HTR-8/SVneo (cell line): Measurements from ENCODE around the gene NUDCD2.
"Not testable (repeated sequence)": the region's sequence is repeated elsewhere in the genome, so short reads cannot be mapped to it uniquely, and the experiment has no call there.

ENCODE experiments used
- DNase-seq: peaks from one replicate; pipeline ENCODE4 v3.0.0; 2011; ENCODE audit warnings: low spot score, mixed read lengths; ENCODE audit not compliant: insufficient read length
- FAIRE-seq: peaks from 2 replicates; lab custom pipeline; 2011; peaks lifted over from hg19 to GRCh38; lab: Jason Lieb, UNC

The NUDCD2 gene

GRCh38 chr5:163473635-163474243, 13.8 kb upstream of the NUDCD2 start:
- DNase-seq (no peak), FAIRE-seq (no peak)

DNA sequence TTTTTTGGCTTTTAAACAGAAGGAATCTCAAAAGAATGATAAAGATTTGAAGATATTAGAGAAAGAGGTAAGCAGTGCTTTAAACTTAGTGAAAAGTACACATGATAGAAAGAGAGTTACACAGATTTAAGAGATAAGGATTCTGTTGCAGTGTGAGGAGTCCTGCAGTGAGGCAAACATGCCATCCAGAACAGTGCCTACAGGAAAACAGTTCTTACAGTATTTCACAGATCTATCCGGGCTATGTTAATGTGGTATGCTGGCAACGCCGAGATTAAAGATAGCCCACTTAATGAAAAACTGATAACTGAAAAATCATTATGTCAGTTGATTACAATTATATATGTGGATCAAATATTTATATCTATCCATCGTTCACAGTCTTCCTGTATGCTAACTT, 7.8 kb upstream of the NUDCD2 start:
- DNase-seq = no peak
- no peak for FAIRE-seq

- no peak for FAIRE-seq
- DNase-seq = no peak
Measured at GRCh38 chr5:163463063-163463435, 3.1 kb upstream of the NUDCD2 start.

DNA sequence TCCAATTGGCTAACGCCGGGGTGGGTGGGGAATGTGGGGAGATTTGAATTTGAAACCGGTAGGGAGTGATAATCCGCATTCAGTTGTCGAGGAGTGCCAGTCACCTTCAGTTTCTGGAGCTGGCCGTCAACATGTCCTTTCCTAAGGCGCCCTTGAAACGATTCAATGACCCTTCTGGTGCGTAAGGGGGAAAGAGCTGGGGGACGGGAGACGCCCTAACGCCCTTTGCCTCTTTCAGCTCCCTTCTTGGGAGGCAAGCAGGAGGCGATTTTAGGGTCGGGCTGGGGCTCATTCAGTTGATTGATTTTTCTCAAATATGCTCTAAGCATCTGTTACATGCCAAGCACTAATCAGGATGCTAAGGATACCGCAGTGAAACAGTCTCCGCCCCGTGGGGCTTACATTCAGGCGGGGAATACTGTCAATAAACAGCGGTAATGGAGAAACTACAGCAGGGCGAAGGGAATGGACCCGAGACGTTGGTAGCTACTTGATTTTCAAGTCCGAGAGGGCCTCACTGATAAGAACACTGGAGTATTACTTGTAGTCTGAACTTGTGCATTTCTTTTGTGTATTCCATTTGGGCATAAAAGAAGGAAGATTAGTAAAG, 765 bp upstream of the NUDCD2 start, which contains the start of gene HMMR:
Gene HMMR, plus strand, starts transcription at position 71 of the 610 bp plus-strand sequence. Its CDS starts 61 bp downstream, at position 132.
- FAIRE-seq = peak; percentile 20
- DNase-seq = no peak

GRCh38 chr5:163459462-163459818, 462 bp downstream of the NUDCD2 start:
- FAIRE-seq (no peak), DNase-seq (no peak)

DNA sequence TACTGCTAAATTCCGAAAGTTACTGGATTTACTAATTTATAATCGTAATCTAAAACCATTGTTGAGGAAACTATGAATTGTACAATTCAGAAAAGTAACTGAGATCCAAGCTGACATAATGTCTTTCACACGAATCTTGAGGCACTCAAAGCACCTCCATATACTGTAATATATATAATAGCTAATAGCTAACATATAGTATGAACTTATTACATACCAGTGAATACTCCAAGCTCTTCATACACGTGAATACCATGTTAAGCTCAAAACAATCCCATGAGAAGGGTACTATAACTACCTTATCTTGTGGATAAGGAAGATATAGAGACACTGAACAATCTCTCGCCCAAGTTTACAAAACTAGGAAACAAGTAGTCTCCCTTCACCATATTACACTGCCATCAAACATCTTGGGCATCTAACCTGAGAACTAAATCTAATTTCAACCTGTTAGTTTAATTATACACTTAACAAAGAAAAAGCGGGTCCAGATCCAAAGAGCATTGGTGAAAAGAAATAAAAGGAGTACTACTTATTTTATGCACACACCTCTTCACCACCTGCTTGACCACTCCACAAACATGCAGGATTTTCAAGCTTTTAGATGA, 1.0 kb downstream of the NUDCD2 start:
- no peak for FAIRE-seq
- DNase-seq = no peak

- FAIRE-seq = no peak
- no peak for DNase-seq
Measured at GRCh38 chr5:163456840-163457239, 3.1 kb downstream of the NUDCD2 start.

DNA sequence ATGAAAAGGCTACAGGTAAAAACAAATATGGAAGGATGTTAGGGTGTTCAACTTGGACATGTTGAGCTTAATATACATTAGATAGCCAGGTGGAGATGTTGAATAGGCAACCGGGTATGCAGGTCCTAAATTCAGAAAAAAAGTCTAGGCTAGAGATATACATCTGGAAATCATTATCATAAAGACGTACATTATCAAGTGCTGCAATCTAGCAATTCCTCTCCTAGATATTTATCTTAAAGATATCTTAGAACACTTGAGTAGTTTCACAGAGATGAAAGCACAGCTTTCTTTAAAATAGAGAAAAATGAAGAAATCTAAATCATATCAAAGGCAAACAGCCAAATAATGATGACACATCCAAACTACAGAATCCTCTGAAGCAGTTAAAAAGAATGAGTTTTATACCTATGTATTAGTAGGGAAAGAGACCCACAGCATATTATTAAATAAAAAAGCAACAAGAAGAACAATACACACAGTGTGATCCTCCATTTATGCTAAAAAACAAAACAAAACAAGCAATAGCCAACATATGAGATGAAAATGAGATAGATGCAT, 3.8 kb downstream of the NUDCD2 start:
- no peak for DNase-seq
- no peak for FAIRE-seq

DNA sequence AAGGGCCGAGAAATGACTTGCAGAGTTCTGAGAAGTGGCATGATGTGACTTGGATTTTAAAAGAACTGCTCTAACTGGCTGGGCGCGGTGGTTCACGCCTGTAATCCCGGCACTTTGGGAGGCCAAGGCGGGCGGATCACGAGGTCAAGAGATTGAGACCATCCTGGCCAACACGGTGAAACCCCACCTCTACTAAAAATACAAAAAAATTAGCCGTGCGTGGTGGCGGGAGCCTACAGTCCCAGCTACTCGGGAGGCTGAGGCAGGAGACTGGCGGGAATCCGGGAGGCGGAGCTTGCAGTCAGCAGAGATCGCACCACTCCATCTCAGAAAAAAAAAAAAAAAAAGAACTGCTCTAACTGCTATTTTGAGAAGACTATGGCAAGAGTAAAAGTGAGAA, 4.5 kb downstream of the NUDCD2 start:
- DNase-seq, FAIRE-seq: not testable (repeated sequence)

DNA sequence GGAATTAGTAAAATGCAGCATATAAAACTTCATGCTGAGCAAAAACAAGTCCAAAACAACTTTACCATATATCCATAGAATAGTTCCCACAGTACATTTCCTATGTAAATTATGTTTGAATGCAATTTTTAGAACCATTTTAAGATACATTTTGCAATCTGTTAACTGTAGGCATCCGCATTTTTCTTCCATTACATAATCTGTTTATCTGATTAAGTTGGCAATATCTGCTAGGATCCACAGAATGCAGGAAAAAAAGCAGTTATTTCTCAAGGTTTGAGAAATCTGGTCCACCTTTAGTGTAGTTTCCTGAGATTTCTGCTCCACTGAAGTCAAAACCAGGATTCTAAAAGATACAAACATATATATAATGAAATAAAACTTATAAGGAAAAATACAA, 6.2 kb downstream of the NUDCD2 start:
- FAIRE-seq = no peak
- DNase-seq = no peak

GRCh38 chr5:163451489-163451888, 8.4 kb downstream of the NUDCD2 start:
- no peak for FAIRE-seq

GRCh38 chr5:163448491-163448890, 11.4 kb downstream of the NUDCD2 start:
- FAIRE-seq = no peak

More at GRCh38 chr5:163451489-163451888, 8.4 kb downstream of the NUDCD2 start:
- no peak for DNase-seq

DNA sequence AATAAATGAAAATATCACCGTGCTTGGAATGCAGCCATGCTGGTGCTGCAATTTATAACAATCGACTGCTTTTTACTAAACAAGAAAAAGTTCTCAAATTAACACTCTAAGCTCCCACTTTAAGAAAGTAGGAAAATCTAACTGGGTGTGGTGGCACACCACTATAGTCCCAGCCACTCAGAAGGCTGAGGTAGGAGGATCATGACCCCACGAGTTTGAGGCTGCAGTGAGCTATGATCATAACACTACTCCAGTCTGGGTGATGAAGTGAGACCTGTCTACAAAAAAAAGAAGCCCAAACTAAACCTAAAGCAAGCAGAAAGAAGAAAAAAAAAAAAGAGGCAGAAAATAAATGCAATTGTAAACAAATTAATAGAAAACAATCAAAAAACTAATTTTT, 12.0 kb downstream of the NUDCD2 start:
- no peak for FAIRE-seq
- DNase-seq = no peak

More at GRCh38 chr5:163448491-163448890, 11.4 kb downstream of the NUDCD2 start:
- DNase-seq = no peak

GRCh38 chr5:163447191-163447590, 12.7 kb downstream of the NUDCD2 start:
- no peak for DNase-seq
- no peak for FAIRE-seq

DNA sequence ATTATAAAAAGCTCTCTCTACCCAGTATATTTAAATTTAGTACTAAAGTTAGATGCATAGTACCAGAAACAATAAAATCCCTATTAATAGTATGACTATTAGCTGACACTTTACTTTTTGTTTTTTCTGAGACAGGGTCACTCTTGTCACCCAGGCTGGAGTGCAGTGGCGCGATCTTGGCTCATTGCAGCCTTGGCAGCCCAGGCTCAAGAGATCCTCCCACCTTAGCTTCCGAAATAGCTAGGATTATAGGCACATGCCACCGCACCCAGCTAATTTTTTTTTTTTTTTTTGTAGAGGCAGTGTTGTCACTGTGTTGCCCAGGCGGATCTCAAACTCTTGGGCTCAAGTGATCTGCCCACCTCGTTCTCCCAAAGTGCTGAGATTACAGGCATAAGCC, 14.6 kb downstream of the NUDCD2 start:
- no peak for FAIRE-seq
- DNase-seq = no peak

GRCh38 chr5:163444526-163444925, 15.4 kb downstream of the NUDCD2 start:
- no peak for FAIRE-seq
- no peak for DNase-seq

- no peak for FAIRE-seq
Measured at GRCh38 chr5:163440954-163441353, 18.9 kb downstream of the NUDCD2 start.

DNA sequence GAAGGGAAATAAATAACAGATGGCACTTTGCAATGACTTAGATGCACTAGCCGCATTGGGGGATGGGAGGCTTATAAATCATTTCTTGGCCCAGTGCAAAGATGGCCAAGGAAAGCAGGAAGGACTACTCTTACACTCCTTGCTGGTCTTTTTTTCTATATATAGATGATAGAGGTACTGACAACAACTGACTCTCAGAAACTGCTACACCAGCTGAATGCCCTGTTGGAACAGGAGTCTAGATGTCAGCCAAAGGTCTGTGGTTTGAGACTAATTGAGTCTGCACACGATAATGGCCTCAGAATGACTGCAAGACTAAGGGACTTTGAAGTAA, 20.8 kb downstream of the NUDCD2 start:
- no peak for FAIRE-seq
- DNase-seq = no peak

More at GRCh38 chr5:163440954-163441353, 18.9 kb downstream of the NUDCD2 start:
- no peak for DNase-seq

GRCh38 chr5:163437309-163438182, 22.4 kb downstream of the NUDCD2 start, which contains the start of gene CCNG1:
TSS of gene CCNG1 (plus strand) at chr5:163437595. CDS start at chr5:163439257, 1,662 bp downstream.
- FAIRE-seq (peak; percentile 80), DNase-seq (peak; percentile 91)

DNA sequence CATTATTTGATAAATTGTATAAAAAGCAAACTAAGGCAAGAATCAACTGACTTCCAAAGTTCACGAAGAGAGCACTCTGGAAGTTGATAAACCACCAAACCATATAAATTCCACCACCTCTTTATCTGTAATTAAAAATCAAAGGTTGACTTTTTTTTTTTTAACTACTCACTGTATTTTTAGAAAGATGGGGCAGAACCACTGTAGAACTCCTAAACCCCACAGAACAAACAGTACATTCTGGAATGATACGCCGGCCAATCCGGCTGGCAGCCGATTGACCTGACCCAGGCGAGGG, 22.9 kb downstream of the NUDCD2 start:
- FAIRE-seq (no peak), DNase-seq (no peak)

DNA sequence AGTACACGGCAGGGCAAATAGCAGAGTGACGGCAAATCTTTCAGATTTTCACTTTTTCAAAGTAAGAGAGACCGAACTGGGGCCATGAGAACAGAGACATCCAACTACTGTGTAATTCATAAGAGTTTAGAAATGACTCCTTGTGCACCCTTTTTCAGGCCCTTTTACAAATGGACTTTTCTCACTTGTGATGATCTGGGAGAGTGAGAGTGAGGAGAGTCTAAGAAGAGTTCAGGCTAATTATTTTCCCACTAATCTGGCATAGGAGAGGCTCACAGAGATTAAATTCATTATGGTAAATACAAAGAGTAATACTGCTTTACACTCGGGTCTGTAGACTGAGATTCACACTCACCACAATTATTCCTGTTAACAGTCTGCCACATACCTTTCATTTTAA, 23.4 kb downstream of the NUDCD2 start:
- FAIRE-seq = no peak

More for the DNA sequence above, 23.4 kb downstream of the NUDCD2 start:
- DNase-seq = no peak
